ENCODE data around the gene DCHS2. TPM values are rescaled to one million over a fixed set of nuclear protein-coding genes. Genes with fewer than 3 reads are reported as not detected.
"Not testable (repeated sequence)": the region's sequence is repeated elsewhere in the genome, so short reads cannot be mapped to it uniquely, and the experiment has no call there.

The DCHS2 gene
- polyA plus RNA-seq, 6 donors from 2014 or later, result 0.08 to 0.44 (median 0.26) TPM; not detected in 1

DNA sequence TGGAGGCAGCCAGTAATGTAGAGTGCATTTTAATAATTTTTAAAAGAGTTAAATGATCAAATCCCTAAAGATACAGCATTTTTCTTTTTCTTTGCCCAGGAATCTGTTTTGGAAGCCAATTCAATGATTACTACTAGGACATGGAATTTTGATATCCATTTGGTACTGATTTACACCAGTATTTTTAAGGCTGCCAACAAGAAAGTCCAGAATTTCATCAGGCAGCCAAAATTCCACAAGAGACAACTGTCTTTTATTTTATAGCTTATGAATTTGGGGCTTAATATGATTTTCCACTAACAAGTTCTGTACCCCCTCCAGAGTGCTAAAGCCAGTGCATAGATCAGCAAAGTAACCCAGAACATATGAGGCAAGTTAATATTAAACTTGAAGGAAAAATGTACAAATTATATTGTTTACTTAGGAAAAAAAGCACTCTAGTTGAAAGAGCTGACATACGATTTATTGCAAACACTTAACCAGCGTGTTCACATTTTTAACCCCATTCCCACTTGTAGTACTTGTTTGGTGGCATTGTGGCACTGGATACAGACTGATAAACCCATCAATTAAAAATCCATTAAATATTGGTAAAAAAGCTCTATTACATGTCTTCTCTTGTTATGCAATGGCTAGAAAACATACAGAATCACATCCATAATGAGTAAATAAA is 259.7 kb downstream of the DCHS2 start:
- no peaks in the 10 kb centered on the region for H3K4me1 Mint-ChIP-seq
- no peak overlapping the region for H3K4me3 Mint-ChIP-seq
- H3K27ac Mint-ChIP-seq, result no peak overlapping the region
- peaks cover 0 to 4% (median 0%) of the 10 kb centered on the region in 7 donors for H3K9me3 Mint-ChIP-seq
- DNase-seq (no peak), ATAC-seq (ENCODE audit: low read depth in 2 of 2) (no peak)
- peaks cover 13 to 36% (median 17%) of the 10 kb centered on the region in 3 donors for H3K27me3 Mint-ChIP-seq
- peaks cover 0 to 5% of the 10 kb centered on the region in 2 donors for H3K36me3 Mint-ChIP-seq

DNA sequence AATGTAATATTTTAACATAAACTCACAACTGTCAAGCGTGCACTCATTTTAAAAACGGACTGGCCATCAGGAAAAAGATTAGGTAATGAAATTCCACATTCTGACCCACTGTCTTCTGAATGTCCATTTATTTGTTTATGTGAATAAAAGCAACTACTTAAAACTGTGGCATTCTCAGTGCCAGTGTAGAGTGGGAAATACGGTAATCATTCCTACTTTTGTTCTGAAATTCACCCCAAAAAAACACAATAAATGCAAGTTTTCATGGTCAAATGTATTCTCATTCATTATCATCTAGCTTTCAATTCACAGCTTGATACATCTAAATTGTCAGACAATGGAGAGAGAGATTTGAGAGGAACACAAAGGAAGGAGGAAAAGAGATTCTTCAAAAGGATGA is 260.9 kb downstream of the DCHS2 start:
- Mint-ChIP-seq H3K4me3 (no peak overlapping the region), H3K36me3 (peaks cover 0 to 5% of the 10 kb centered on the region in 2 donors), H3K27ac (no peak overlapping the region), H3K4me1 (no peaks in the 10 kb centered on the region), H3K27me3 (peaks cover 13 to 36% (median 17%) of the 10 kb centered on the region in 3 donors), H3K9me3 (peaks cover 0 to 4% (median 0%) of the 10 kb centered on the region in 7 donors)
- ATAC-seq (ENCODE audit: low read depth in 2 of 2) (no peak), DNase-seq (no peak)

DNA sequence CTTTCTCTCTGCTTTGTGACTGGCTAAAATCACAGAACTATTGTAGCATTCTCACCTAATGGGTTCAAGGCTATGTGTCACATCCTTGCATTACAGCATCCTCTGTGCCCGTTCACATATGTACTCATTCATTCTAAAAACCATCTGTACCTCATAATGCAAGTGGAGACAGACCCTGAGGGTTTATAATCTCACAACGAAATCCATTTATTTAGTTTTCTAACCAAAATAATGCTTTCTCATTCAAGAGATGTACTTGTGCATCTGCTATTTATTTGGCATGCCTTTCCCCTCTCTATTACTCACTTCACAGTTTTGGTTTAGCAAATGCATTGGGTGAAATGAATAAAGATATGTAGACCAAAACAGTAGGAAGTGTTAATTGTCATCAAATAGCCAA is 261.5 kb downstream of the DCHS2 start:
- no peaks in the 10 kb centered on the region for H3K4me1 Mint-ChIP-seq
- ATAC-seq (ENCODE audit: low read depth in 2 of 2) (no peak), DNase-seq (no peak)
- peaks cover 0 to 5% of the 10 kb centered on the region in 2 donors for H3K36me3 Mint-ChIP-seq
- no peak overlapping the region for H3K4me3 Mint-ChIP-seq
- H3K27ac Mint-ChIP-seq, result no peak overlapping the region
- H3K9me3 Mint-ChIP-seq, result peaks cover 0 to 7% (median 4%) of the 10 kb centered on the region in 7 donors
- peaks cover 13 to 33% (median 17%) of the 10 kb centered on the region in 3 donors for H3K27me3 Mint-ChIP-seq

DNA sequence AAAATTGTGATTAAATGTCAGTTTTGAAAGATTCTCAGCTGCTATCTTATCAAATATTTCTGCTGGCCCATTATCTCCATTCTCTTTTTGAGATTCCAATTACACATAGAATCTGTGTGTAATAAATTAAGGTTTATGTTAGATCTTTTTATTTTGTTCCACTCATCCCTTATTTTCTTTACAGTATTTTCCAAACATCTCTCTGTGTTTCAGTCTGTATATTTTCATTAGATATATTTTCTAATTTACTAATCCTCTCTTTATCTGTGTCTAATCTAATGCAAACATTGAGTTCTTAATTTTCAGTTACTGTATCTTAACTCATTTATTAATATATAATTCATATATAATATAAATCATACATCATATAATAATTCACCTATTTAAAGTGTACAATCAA is 268.7 kb downstream of the DCHS2 start:
- Mint-ChIP-seq H3K9me3 (peaks cover 5 to 45% (median 20%) of the 10 kb centered on the region in 7 donors), H3K27me3 (peaks cover 0 to 3% (median under 1%) of the 10 kb centered on the region in 3 donors), H3K36me3 (peaks cover 0 to 9% of the 10 kb centered on the region in 2 donors), H3K4me3 (no peak overlapping the region), H3K27ac (no peak overlapping the region), H3K4me1 (no peaks in the 10 kb centered on the region)
- DNase-seq (no peak), ATAC-seq (ENCODE audit: low read depth in 2 of 2) (no peak)

DNA sequence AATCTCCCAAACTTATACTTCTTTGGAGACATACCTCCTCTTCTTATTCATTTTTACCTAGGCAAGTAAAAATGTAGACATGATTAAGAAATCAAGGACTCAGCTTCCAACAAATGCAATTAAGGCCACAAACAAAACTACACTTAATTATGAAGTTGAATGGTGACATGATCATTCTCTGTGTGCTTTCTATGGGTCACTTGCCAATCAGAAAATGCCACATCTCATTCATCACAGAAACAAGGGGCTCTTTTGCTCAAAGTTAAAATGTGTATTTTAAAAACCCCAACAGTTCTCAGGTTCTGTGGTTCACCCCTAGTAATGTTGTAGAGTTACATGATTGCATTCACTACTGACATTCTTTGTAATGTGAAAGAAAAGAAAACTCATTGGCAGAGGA is 273.5 kb downstream of the DCHS2 start:
- Mint-ChIP-seq H3K36me3 (peaks cover 0 to 2% of the 10 kb centered on the region in 2 donors), H3K4me3 (no peak overlapping the region), H3K9me3 (peaks cover 1 to 24% (median 7%) of the 10 kb centered on the region in 7 donors), H3K27me3 (no peaks in the 10 kb centered on the region), H3K4me1 (no peaks in the 10 kb centered on the region), H3K27ac (no peak overlapping the region)
- ATAC-seq (ENCODE audit: low read depth in 2 of 2) (no peak), DNase-seq (no peak)

DNA sequence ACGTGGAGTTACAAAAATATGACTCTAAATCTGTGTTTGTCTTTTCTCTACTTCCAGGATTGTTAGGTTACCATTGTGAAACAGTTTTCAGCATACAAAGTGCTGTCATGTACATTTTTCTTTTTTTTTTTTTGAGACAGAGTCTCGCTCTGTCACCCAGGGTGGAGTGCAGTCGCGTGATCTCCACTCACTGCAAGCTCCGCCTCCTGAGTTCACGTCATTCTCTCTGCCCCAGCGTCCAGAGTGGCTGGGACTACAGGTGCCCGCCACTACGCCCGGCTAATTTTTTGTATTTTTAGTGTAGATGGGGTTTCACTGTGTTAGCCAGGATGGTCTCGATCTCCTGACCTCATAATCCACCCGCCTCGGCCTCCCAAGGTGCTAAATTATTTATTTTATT is 274.2 kb downstream of the DCHS2 start:
- not testable (repeated sequence) for H3K36me3 Mint-ChIP-seq; H3K27ac Mint-ChIP-seq; H3K27me3 Mint-ChIP-seq; H3K4me1 Mint-ChIP-seq; DNase-seq; H3K4me3 Mint-ChIP-seq; ATAC-seq (ENCODE audit: low read depth in 2 of 2)
- H3K9me3 Mint-ChIP-seq, result peaks cover 0 to 18% (median 5%) of the 10 kb centered on the region in 7 donors

DNA sequence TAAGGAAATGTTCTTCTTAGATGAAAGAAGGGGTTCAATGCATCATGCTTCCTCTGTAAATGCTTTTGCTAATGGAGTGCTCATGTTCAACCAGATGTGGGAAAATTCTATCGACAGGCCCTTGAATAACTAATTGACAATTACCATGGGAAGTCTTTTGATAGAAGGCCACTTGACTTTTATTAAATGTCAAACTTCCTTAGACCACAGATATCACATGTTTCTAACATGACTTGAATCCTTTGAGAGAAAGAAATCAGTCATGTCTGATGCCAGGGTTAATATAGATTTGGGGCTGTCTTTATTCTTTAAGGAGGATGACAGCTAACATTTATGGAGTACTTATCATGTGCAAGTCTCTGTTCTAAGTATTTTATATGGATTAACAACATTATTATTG is 280.1 kb downstream of the DCHS2 start:
- H3K27ac Mint-ChIP-seq, result no peak overlapping the region
- H3K4me3 Mint-ChIP-seq, result no peak overlapping the region
- ATAC-seq (ENCODE audit: low read depth in 2 of 2) (no peak), DNase-seq (no peak)
- H3K9me3 Mint-ChIP-seq, result peaks cover 0 to 1% (median 0%) of the 10 kb centered on the region in 7 donors
- H3K27me3 Mint-ChIP-seq, result peaks cover 0 to 6% (median 5%) of the 10 kb centered on the region in 3 donors
- no peaks in the 10 kb centered on the region for H3K36me3 Mint-ChIP-seq
- no peaks in the 10 kb centered on the region for H3K4me1 Mint-ChIP-seq

DNA sequence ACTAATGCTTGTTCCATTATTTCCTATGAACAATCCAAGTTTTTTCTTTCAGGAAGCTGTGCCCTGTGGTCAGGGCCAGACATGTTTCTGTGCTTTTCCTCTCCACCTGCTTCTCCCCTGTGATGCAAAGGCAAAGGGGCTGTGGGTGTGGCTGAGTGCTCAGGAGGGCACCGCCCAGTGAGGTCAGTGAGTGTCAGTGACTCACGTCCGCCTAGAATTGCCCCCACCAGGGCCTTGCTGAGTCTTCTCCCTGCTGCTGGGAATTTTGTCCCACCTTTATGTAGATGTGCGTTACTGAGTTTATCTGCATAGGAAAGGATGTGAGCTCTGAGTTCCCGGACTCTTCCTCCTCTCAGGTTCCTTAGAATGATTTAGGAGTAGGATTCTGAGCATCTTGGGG is 283.2 kb downstream of the DCHS2 start:
- ATAC-seq (ENCODE audit: low read depth in 2 of 2) (no peak), DNase-seq (no peak)
- no peaks in the 10 kb centered on the region for H3K4me1 Mint-ChIP-seq
- H3K27me3 Mint-ChIP-seq, result peaks cover 8 to 16% (median 10%) of the 10 kb centered on the region in 3 donors
- no peak overlapping the region for H3K4me3 Mint-ChIP-seq
- H3K27ac Mint-ChIP-seq, result no peak overlapping the region
- peaks cover 0 to 3% (median 0%) of the 10 kb centered on the region in 7 donors for H3K9me3 Mint-ChIP-seq
- H3K36me3 Mint-ChIP-seq, result no peaks in the 10 kb centered on the region

DNA sequence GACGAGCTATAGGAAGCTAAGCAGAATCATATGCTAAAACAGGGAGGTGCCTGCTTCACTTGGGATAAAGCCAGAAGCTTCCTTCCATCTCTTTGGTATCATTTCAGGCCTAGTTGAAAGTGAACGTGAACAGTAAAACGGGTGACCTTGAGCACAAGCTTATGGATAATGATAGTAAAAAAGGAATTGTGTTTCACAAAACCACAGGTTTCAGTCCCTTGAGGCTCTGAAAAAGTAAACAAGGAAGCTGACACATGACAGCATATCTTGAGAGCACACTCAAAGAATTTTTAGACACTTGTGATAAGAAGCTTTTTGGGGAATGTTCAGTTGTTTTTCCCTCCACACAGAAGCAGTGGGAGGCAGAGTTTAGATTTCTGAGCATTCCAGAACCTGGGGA is 286.1 kb downstream of the DCHS2 start:
- peaks cover 8 to 16% (median 10%) of the 10 kb centered on the region in 3 donors for H3K27me3 Mint-ChIP-seq
- ATAC-seq (ENCODE audit: low read depth in 2 of 2) (no peak), DNase-seq (no peak)
- no peaks in the 10 kb centered on the region for H3K36me3 Mint-ChIP-seq
- H3K9me3 Mint-ChIP-seq, result peaks cover 0 to 3% (median 0%) of the 10 kb centered on the region in 7 donors
- no peak overlapping the region for H3K27ac Mint-ChIP-seq
- no peak overlapping the region for H3K4me3 Mint-ChIP-seq
- no peaks in the 10 kb centered on the region for H3K4me1 Mint-ChIP-seq

DNA sequence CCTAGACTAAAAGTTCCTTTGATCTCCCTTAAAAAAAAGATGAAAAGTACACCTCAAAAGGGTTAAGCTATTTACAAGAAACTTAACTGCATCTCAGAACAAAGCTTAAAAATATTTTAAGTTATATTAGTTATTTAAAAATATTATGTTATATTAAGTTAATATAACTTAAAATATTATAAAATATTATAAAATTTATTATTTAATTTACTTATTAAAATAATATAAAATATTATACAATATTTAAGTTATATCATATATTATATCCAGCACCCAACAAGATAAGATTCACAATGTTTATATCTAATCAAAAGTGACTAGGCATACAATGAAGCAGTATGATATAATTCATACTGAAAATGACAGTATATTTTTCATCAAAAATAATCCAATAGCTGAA is 296.9 kb downstream of the DCHS2 start:
- no peak overlapping the region for H3K4me3 Mint-ChIP-seq
- no peaks in the 10 kb centered on the region for H3K36me3 Mint-ChIP-seq
- ATAC-seq (ENCODE audit: low read depth in 2 of 2) (no peak), DNase-seq (no peak)
- peaks cover 0 to 7% (median 5%) of the 10 kb centered on the region in 3 donors for H3K27me3 Mint-ChIP-seq
- no peak overlapping the region for H3K27ac Mint-ChIP-seq
- H3K9me3 Mint-ChIP-seq, result peaks cover 0 to 16% (median 10%) of the 10 kb centered on the region in 7 donors
- H3K4me1 Mint-ChIP-seq, result no peaks in the 10 kb centered on the region

DNA sequence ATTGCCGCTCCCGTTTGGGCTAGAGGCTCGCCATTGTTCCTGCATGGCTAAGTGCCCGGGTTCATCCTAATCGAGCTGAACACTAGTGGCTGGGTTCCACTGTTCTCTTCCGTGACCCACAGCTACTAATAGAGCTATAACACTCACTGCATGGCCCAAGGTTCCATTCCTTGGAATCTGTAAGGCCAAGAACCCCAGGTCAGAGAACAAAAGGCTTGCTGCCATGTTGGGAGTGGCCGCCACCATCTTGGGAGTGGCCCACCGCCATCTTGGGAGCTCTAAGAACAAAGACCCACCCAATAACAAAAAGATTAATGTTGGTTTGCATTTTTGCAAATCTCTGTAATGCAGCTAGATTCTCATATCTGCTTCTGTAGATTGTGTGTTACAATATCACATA is 299.0 kb downstream of the DCHS2 start:
- Mint-ChIP-seq H3K4me3 (no peak overlapping the region), H3K27me3 (peaks cover 0 to 9% (median 0%) of the 10 kb centered on the region in 3 donors), H3K9me3 (peaks cover 0 to 16% (median 10%) of the 10 kb centered on the region in 7 donors), H3K27ac (no peak overlapping the region), H3K4me1 (no peaks in the 10 kb centered on the region), H3K36me3 (no peaks in the 10 kb centered on the region)
- no peak for DNase-seq
- no peak for ATAC-seq (ENCODE audit: low read depth in 2 of 2)

DNA sequence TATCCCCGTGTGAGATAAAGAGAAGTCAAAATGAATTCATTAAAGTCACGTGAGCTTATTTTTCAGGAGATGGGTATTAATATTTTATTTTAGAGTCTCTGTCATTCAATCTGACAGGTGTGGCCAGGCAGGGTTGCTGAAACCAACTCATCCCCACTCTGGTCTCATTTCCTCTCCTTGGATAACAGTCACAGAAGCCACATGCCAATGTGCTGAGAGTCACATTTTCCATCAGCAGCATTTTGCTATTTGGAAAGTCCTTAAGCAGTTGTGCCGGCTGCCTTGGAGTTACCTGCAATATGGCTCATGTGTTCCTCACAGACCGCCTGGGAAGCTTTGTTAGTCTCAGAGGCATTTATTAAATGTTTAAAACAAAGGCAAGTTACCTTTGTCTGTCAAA is 302.3 kb downstream of the DCHS2 start:
- H3K4me1 Mint-ChIP-seq, result no peaks in the 10 kb centered on the region
- no peak overlapping the region for H3K27ac Mint-ChIP-seq
- H3K36me3 Mint-ChIP-seq, result no peaks in the 10 kb centered on the region
- H3K4me3 Mint-ChIP-seq, result no peak overlapping the region
- peaks cover 0 to 7% (median 0%) of the 10 kb centered on the region in 7 donors for H3K9me3 Mint-ChIP-seq
- ATAC-seq (ENCODE audit: low read depth in 2 of 2) (no peak), DNase-seq (no peak)
- H3K27me3 Mint-ChIP-seq, result peaks cover 0 to 9% (median 0%) of the 10 kb centered on the region in 3 donors

DNA sequence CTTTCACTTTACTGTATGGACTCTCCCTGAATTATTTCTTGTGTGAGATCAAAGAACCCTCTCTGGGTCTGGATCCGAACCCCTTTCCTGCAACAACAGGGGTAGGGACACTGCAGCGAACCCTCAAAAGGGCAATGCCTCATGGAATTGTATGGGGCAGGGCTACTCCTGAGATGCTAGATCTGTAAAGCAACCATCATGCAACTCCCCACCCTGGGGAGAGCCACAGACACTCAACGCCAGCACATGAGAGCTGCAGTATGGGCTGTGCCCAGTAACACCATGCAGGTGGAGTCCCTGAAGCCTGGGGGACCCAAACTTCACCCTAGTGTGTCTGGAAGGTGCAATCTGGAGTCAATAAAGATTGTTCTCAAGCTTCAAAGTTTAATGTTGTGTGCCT is 304.7 kb downstream of the DCHS2 start:
- no peaks in the 10 kb centered on the region for H3K36me3 Mint-ChIP-seq
- ATAC-seq (ENCODE audit: low read depth in 2 of 2) (no peak), DNase-seq (no peak)
- no peak overlapping the region for H3K27ac Mint-ChIP-seq
- peaks cover 0 to 8% (median 0%) of the 10 kb centered on the region in 7 donors for H3K9me3 Mint-ChIP-seq
- no peak overlapping the region for H3K4me3 Mint-ChIP-seq
- peaks cover 0 to 9% (median 0%) of the 10 kb centered on the region in 3 donors for H3K27me3 Mint-ChIP-seq
- no peaks in the 10 kb centered on the region for H3K4me1 Mint-ChIP-seq

DNA sequence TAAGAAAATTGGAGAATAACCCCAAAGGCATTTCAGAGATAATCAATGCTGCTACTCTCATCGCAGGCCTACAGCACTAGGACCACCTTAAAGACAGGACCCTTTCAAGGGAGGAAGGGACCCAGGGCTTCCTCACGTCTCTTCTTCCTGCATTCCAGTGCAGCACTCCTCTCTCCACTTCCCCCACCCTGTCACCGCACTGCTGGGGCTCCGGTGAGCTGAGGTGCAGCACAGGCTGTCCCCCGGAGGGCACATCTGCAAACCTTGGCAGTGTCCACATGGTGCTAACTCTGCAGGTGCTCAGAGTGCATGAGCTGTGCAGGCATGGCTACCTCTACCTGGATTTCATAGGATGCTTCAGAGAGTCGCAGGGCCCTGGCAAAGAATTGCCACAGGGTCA is 305.6 kb downstream of the DCHS2 start:
- Mint-ChIP-seq H3K27ac (no peak overlapping the region), H3K4me1 (no peaks in the 10 kb centered on the region), H3K27me3 (peaks cover 0 to 5% (median 0%) of the 10 kb centered on the region in 3 donors), H3K4me3 (no peak overlapping the region), H3K36me3 (no peaks in the 10 kb centered on the region), H3K9me3 (peaks cover 0 to 8% (median 0%) of the 10 kb centered on the region in 7 donors)
- ATAC-seq (ENCODE audit: low read depth in 2 of 2) (no peak), DNase-seq (no peak)

All from naive B cell (primary cell).